SU-DHL-6 (cell line): Measurements from ENCODE around the gene RNASE8.

ENCODE experiments used
- EZH2phosphoT487 ChIP-seq: fragments of 200-600 bp; sonication (generic), shearing (Covaris generic); conservative IDR thresholded peaks from 2 replicates; pipeline ENCODE4 v1.6.1; 2018; ENCODE audit warnings: mild to moderate bottlenecking, antibody characterized with exemption, low read length, moderate library complexity, mixed read lengths
- TF ChIP-seq, protein P1 (sequence below): fragments of 200-600 bp; sonication (generic); IDR thresholded peaks from one replicate; pipeline ENCODE4 v1.5.1; 2017; ENCODE audit warnings: antibody characterized with exemption, mild to moderate bottlenecking, low read length, moderate library complexity; ENCODE audit not compliant: insufficient read depth, poor library complexity, severe bottlenecking

DNA sequence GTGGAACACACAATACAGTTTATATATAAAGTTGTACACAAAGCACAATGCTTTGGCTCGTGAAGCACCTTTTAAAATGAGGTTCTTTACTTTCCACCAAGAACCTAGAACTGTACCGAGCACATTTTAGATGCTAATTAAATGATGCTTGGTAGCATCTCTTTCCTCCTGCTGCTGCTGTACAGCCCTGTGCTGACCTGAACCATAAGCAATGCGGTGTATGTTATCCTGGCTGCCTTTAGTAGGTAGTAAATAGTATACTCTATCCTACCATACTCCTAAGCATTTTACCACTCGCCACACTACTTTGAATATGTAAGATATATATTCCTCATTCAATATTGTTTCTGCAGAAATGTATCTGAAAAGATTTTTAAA is 2.9 kb upstream of the RNASE8 start:
- TF ChIP-seq, protein P1, sequence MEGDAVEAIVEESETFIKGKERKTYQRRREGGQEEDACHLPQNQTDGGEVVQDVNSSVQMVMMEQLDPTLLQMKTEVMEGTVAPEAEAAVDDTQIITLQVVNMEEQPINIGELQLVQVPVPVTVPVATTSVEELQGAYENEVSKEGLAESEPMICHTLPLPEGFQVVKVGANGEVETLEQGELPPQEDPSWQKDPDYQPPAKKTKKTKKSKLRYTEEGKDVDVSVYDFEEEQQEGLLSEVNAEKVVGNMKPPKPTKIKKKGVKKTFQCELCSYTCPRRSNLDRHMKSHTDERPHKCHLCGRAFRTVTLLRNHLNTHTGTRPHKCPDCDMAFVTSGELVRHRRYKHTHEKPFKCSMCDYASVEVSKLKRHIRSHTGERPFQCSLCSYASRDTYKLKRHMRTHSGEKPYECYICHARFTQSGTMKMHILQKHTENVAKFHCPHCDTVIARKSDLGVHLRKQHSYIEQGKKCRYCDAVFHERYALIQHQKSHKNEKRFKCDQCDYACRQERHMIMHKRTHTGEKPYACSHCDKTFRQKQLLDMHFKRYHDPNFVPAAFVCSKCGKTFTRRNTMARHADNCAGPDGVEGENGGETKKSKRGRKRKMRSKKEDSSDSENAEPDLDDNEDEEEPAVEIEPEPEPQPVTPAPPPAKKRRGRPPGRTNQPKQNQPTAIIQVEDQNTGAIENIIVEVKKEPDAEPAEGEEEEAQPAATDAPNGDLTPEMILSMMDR: no peak
- TF ChIP-seq EZH2phosphoT487: no peak
